Gastrocnemius medialis (tissue), 4 donors: ENCODE measurements around the gene GPR55. TPM values are rescaled to one million over a fixed set of nuclear protein-coding genes. Genes with fewer than 3 reads are reported as not detected.

ENCODE experiments used
- ATAC-seq, 2 donors: fragments of 150-250 bp; one replicate each; pipeline ENCODE4 v1.9.1; 2016
- DNase-seq, 2 donors: peaks; one replicate each; pipeline ENCODE4 v3.0.0-alpha.2; 2019
- H3K27ac ChIP-seq, 4 donors: fragments of 200-600 bp; sonication (generic); 1 replicate in 1 of 4; 2 replicates in 3 of 4; pipeline ENCODE4 v1.5.1; 2016 to 2018; ENCODE audit warnings: mild to moderate bottlenecking in 2 of 4, moderate library complexity in 1 of 4
- H3K27me3 ChIP-seq, 3 donors: fragments of 200-600 bp; sonication (generic) in 2 of 3; 1 replicate in 1 of 3; 2 replicates in 2 of 3; pipeline versions ENCODE4 v1.5.1 to v1.6.0; 2016 to 2019; ENCODE audit warnings: mild to moderate bottlenecking in 1 of 3, moderate library complexity in 1 of 3
- H3K36me3 ChIP-seq, 2 donors: fragments of 200-600 bp; sonication (generic) in 1 of 2; one replicate each; pipeline ENCODE4 v1.5.1; 2017 to 2018
- H3K4me1 ChIP-seq, 2 donors: fragments of 200-600 bp; sonication (generic) in 1 of 2; one replicate each; pipeline ENCODE4 v1.5.1; 2016 to 2017; ENCODE audit warnings: mild to moderate bottlenecking in 2 of 2
- H3K4me3 ChIP-seq, 4 donors: fragments of 200-600 bp; sonication (generic) in 3 of 4; 1 replicate in 1 of 4; 2 replicates in 3 of 4; pipeline ENCODE4 v1.5.1; 2016 to 2019; ENCODE audit warnings: mild to moderate bottlenecking in 2 of 4
- H3K9me3 ChIP-seq, 3 donors: fragments of 200-600 bp; sonication (generic) in 2 of 3; 1 replicate in 1 of 3; 2 replicates in 2 of 3; pipeline ENCODE4 v1.5.1; 2016 to 2019
- CTCF ChIP-seq, 5 experiments: fragments of 450-650 bp in 3 of 5; fragments of 200-600 bp in 2 of 5; sonication (generic) in 2 of 5; IDR thresholded peaks in 4 of 5; conservative IDR thresholded peaks in 1 of 5; 1 replicate in 4 of 5; 2 replicates in 1 of 5; pipeline ENCODE4 v1.5.1; 2016 to 2019; ENCODE audit warnings: antibody characterized with exemption in 5 of 5, mild to moderate bottlenecking in 3 of 5, moderate library complexity in 3 of 5
- POLR2A ChIP-seq, 2 donors: fragments of 450-650 bp; IDR thresholded peaks; one replicate each; pipeline ENCODE4 v1.6.1; 2017; ENCODE audit warnings: antibody characterized with exemption in 2 of 2, mild to moderate bottlenecking in 2 of 2, moderate library complexity in 2 of 2
- in situ Hi-C, 4 donors: fragments of 200-750 bp; cut with MboI; loops; one replicate each; pipeline versions ENCODE4 v1.15.0 to v1.8.0; 2017; ENCODE audit warnings: low sequenced_read_pairs in 4 of 4
- intact Hi-C: fragments of 100-400 bp; cut with DNase I; formaldehyde crosslinking; loops from one replicate; pipeline ENCODE4 v1.15.1; 2023; ENCODE audit warnings: low total_unique reads
- total RNA-seq, 4 donors: library from RNA; depleted of rRNA; stranded (reverse); fragments of >200 nt; gene quantifications; one replicate each; pipeline versions ENCODE4 v1.1.0 to v1.2.3, GENCODE V29; 2016

The GPR55 gene
- total RNA-seq, 4 donors from 2014 or later: not detected

- Histone ChIP-seq H3K4me3 (no peak overlapping the region), H3K36me3 (no peaks in the 10 kb centered on the region), H3K27ac (no peak overlapping the region), H3K9me3 (no peaks in the 10 kb centered on the region), H3K27me3 (peaks cover 2 to 26% (median 21%) of the 10 kb centered on the region in 3 donors), H3K4me1 (no peaks in the 10 kb centered on the region)
- intact Hi-C loops: no loop called here
- in situ Hi-C loops: no loop called here
- ATAC-seq (no peak), DNase-seq (no peak)
- TF ChIP-seq CTCF (IDR thresholded peaks at IDR 0.05 in 4 of 5, conservative IDR thresholded peaks at IDR 0.05 in 1 of 5) (no peak), POLR2A (IDR thresholded peaks at IDR 0.05) (no peak)
Measured at GRCh38 chr2:230863442-230864121, 61.5 kb downstream of the GPR55 start.

DNA sequence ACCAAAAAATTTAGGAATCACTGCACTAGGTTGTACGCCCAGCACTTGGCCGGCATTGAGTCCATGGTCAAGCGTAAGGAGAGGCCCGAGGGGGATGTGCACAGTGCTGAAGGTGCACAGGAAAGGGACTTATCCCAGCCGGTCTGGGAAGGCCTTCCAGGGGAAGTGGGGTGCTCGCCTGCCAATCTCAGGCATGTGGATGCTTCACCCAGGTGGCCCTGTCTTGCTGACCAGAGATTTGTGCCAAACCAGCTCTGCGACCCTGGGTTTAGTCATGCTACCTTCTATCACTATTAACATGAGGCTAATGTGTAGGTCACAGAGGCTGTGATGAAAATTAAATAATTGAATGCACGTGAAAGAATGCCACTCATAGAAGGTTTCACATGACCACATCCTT is 62.0 kb downstream of the GPR55 start:
- Histone ChIP-seq H3K27me3 (peaks cover 5 to 30% (median 21%) of the 10 kb centered on the region in 3 donors), H3K36me3 (no peaks in the 10 kb centered on the region), H3K4me1 (no peaks in the 10 kb centered on the region), H3K27ac (no peak overlapping the region), H3K4me3 (no peak overlapping the region), H3K9me3 (no peaks in the 10 kb centered on the region)
- ATAC-seq: no peak
- no peak for DNase-seq
- intact Hi-C loops (no loop called here), in situ Hi-C loops (no loop called here)
- TF ChIP-seq CTCF (IDR thresholded peaks at IDR 0.05 in 4 of 5, conservative IDR thresholded peaks at IDR 0.05 in 1 of 5) (no peak), POLR2A (IDR thresholded peaks at IDR 0.05) (no peak)

DNA sequence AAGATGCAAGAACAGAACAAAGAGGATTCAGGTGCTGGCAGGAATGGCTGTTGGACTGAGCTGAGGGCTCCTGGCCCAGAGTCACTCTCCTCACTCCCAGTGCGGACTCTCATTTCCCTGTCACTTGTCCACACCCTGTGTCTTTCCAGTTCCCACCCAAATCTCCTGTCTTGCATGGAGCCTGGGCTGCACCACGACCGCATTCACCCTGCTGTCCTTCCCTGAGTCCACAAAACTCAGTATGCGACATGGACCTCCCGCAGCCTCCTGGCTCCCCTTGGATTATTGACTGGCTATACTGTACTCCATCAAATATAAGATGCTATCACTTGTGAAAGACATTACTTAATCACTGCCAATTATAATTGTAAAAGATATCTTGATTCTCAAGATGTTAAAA is 62.8 kb downstream of the GPR55 start:
- in situ Hi-C loops (no loop called here), intact Hi-C loops (no loop called here)
- TF ChIP-seq POLR2A (IDR thresholded peaks at IDR 0.05) (no peak), CTCF (IDR thresholded peaks at IDR 0.05 in 4 of 5, conservative IDR thresholded peaks at IDR 0.05 in 1 of 5) (no peak)
- Histone ChIP-seq H3K4me1 (no peaks in the 10 kb centered on the region), H3K36me3 (no peaks in the 10 kb centered on the region), H3K4me3 (no peak overlapping the region), H3K27ac (no peak overlapping the region), H3K27me3 (peaks cover 5 to 31% (median 26%) of the 10 kb centered on the region in 3 donors), H3K9me3 (no peaks in the 10 kb centered on the region)
- ATAC-seq: no peak
- no peak for DNase-seq

- in situ Hi-C loops: no loop called here
- no peak overlapping the region for H3K27ac ChIP-seq
- intact Hi-C loops: no loop called here
- no peak overlapping the region for H3K4me3 ChIP-seq
- H3K9me3 ChIP-seq: no peaks in the 10 kb centered on the region
- DNase-seq (no peak), ATAC-seq (no peak)
- peaks cover 6 to 37% (median 31%) of the 10 kb centered on the region in 3 donors for H3K27me3 ChIP-seq
- no peaks in the 10 kb centered on the region for H3K4me1 ChIP-seq
- TF ChIP-seq POLR2A (IDR thresholded peaks at IDR 0.05) (no peak), CTCF (IDR thresholded peaks at IDR 0.05 in 4 of 5, conservative IDR thresholded peaks at IDR 0.05 in 1 of 5) (no peak)
- H3K36me3 ChIP-seq: no peaks in the 10 kb centered on the region
Measured at GRCh38 chr2:230861552-230862255, 63.3 kb downstream of the GPR55 start.

Other genes with a start within 250 kb of the GPR55 start
- gene CAB39, start 212.4 kb downstream of the GPR55 start, total RNA-seq: 100 to 1,000 TPM in 3 of 4 donors, 10 to 100 TPM in 1; 93.9 to 211 (median 133) TPM
- gene ITM2C, start 60.3 kb downstream of the GPR55 start, total RNA-seq: 10 to 100 TPM in 3 of 4 donors, 1 to 10 TPM in 1; 4.9 to 11.2 (median 10.8) TPM
- not detected for gene SPATA3, start 70.9 kb upstream of the GPR55 start, total RNA-seq
- under 1 TPM in 3 of 4 donors, not detected in 1; 0.10 to 0.44 (median 0.15) TPM for gene C2orf72, start 112.3 kb upstream of the GPR55 start, total RNA-seq
- gene PSMD1, start 131.6 kb upstream of the GPR55 start, total RNA-seq: 100 to 1,000 TPM; 169 to 189 (median 182) TPM
- gene HTR2B, start 199.8 kb upstream of the GPR55 start, total RNA-seq: under 1 TPM in 1 of 4 donors, not detected in 3; 0.09 TPM